Epithelial cell of esophagus (primary cell): ENCODE results near the gene BLID.

Experiments used
- DNase-seq: peaks from one replicate; pipeline ENCODE4 v3.0.0; 2010; ENCODE audit warnings: low read depth
- H3K4me3 ChIP-seq: 2 replicates; pipeline ENCODE4 v1.5.1; 2011; ENCODE audit warnings: mild to moderate bottlenecking, low read length, control low read depth
- CTCF ChIP-seq: IDR thresholded peaks from 2 replicates; pipeline ENCODE4 v1.5.1; 2011; ENCODE audit warnings: low read depth, mild to moderate bottlenecking, low read length, control low read depth, inconsistent platforms; ENCODE audit not compliant: insufficient read depth; ENCODE audit errors: missing control alignments

The BLID gene

GRCh38 chr11:122113836-122114825, 1.9 kb downstream of the BLID start:
- DNase-seq, result no peak
- no peak overlapping the region for H3K4me3 ChIP-seq
- no peak for TF ChIP-seq CTCF

DNA sequence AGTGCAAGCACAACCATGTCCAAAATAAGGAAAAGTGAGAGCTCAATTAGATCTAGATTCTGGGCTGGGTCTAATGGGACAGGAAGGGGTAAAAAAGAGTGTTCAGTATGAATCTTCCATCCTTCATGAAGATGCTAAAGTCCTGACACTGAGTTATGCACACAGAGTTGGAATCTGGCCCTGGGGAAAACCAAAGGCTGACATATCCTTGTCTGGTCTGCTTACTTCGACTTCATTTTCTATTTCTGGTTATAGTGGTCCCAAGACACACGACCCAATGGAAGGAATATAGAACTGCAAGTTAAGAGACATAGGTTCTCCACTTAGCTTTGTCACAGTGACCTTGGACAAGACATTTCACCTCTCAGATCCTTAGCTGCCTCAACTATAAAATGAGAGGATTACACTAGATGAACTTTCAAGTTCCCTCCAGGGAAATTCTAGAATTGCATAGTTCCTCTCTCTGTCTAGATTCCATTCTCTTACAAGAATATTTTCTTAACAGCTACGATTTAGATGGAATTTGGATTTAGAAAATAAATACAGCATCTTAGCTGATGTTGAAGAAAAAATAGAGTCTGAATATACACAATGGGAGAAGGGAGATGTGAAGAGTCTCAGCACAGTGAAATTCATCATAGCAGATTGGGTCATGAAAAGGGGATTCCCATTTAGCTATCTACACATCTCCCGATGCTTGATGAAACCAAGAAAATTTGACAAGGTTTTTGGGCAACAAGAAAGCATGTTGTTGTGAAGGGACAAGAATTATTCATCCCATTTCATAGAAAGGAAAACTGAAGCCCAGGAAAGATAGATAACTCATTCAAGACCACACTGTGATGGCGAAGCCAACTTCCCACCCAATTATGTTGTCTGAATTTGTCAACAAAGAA, 3.3 kb downstream of the BLID start:
- no peak for TF ChIP-seq CTCF
- DNase-seq, result no peak
- no peak overlapping the region for H3K4me3 ChIP-seq

- no peak for DNase-seq
- no peak overlapping the region for H3K4me3 ChIP-seq
- no peak for TF ChIP-seq CTCF
Observed at GRCh38 chr11:122109932-122110331, 6.1 kb downstream of the BLID start.

GRCh38 chr11:122108828-122109227, 7.2 kb downstream of the BLID start:
- no peak overlapping the region for H3K4me3 ChIP-seq
- DNase-seq, result no peak
- TF ChIP-seq CTCF, result no peak

GRCh38 chr11:122108192-122108799, 7.7 kb downstream of the BLID start:
- H3K4me3 ChIP-seq, result no peak overlapping the region
- TF ChIP-seq CTCF, result peak; percentile 57
- DNase-seq, result peak; percentile 48

GRCh38 chr11:122107566-122107965, 8.4 kb downstream of the BLID start:
- TF ChIP-seq CTCF, result no peak

More at GRCh38 chr11:122107566-122107965, 8.4 kb downstream of the BLID start:
- no peak for DNase-seq
- H3K4me3 ChIP-seq, result no peak overlapping the region
